Trophoblast cell (in vitro differentiated cells and primary cell): Measurements from ENCODE around the gene RAD51B.

Experiments used
- DNase-seq, 2 donors: peaks; one replicate each; pipeline ENCODE4 v3.0.0-alpha.2; 2016
- H2AFZ ChIP-seq: 2 replicates; pipeline ENCODE4 v1.6.1; 2013; ENCODE audit warnings: low read length, moderate library complexity, mild to moderate bottlenecking; ENCODE audit not compliant: insufficient read depth, poor library complexity
- H2AK5ac ChIP-seq: 2 replicates; pipeline ENCODE4 v1.6.1; 2013; ENCODE audit warnings: mild to moderate bottlenecking, low read length
- H2BK120ac ChIP-seq: 2 replicates; pipeline ENCODE4 v1.6.1; 2013; ENCODE audit warnings: low read length, mild to moderate bottlenecking, moderate library complexity; ENCODE audit not compliant: insufficient read depth, poor library complexity
- H2BK12ac ChIP-seq: 2 replicates; pipeline ENCODE4 v1.6.1; 2013; ENCODE audit warnings: mild to moderate bottlenecking, low read length, moderate library complexity
- H2BK5ac ChIP-seq: 2 replicates; pipeline ENCODE4 v1.6.1; 2013; ENCODE audit warnings: low read length, low read depth, moderate library complexity, mild to moderate bottlenecking; ENCODE audit not compliant: poor library complexity
- H3K14ac ChIP-seq: 2 replicates; pipeline ENCODE4 v1.6.1; 2013; ENCODE audit warnings: mild to moderate bottlenecking, low read length
- H3K18ac ChIP-seq: 2 replicates; pipeline ENCODE4 v1.6.1; 2013; ENCODE audit warnings: mild to moderate bottlenecking, low read length
- H3K23ac ChIP-seq: 2 replicates; pipeline ENCODE4 v1.6.1; 2013; ENCODE audit warnings: low read length
- H3K27ac ChIP-seq: 2 replicates; pipeline ENCODE4 v1.5.1; 2013; ENCODE audit warnings: low read depth, mild to moderate bottlenecking, inconsistent platforms, low read length, moderate library complexity
- H3K27me3 ChIP-seq: 2 replicates; pipeline ENCODE4 v1.6.1; 2013; ENCODE audit warnings: inconsistent platforms, mild to moderate bottlenecking, low read length, moderate library complexity; ENCODE audit not compliant: insufficient read depth
- H3K36me3 ChIP-seq, 2 experiments: 1 replicate in 1 of 2; 2 replicates in 1 of 2; pipeline ENCODE4 v1.6.1; 2013; ENCODE audit warnings: low read length in 2 of 2, mild to moderate bottlenecking in 2 of 2, moderate library complexity in 1 of 2; ENCODE audit not compliant: insufficient read depth in 2 of 2, control insufficient read depth in 1 of 2
- H3K4ac ChIP-seq: 2 replicates; pipeline ENCODE4 v1.6.1; 2013; ENCODE audit warnings: low read depth, mild to moderate bottlenecking, low read length, moderate library complexity
- H3K4me1 ChIP-seq, 2 experiments: 1 replicate in 1 of 2; 2 replicates in 1 of 2; pipeline ENCODE4 v1.6.1; 2013; ENCODE audit warnings: low read length in 2 of 2, mild to moderate bottlenecking in 2 of 2, moderate library complexity in 1 of 2; ENCODE audit not compliant: insufficient read depth in 2 of 2, control insufficient read depth in 1 of 2
- H3K4me2 ChIP-seq: 2 replicates; pipeline ENCODE4 v1.6.1; 2013; ENCODE audit warnings: inconsistent platforms, mild to moderate bottlenecking, low read length, moderate library complexity
- H3K4me3 ChIP-seq: 2 replicates; pipeline ENCODE4 v1.5.1; 2013; ENCODE audit warnings: mild to moderate bottlenecking, low read depth, low read length, inconsistent platforms
- H3K79me1 ChIP-seq: one replicate; pipeline ENCODE4 v1.6.1; 2013; ENCODE audit warnings: low read length
- H3K79me2 ChIP-seq: 2 replicates; pipeline ENCODE4 v1.6.1; 2013; ENCODE audit warnings: low read length, mild to moderate bottlenecking; ENCODE audit not compliant: control insufficient read depth, insufficient read depth, poor library complexity
- H3K9ac ChIP-seq: 2 replicates; pipeline ENCODE4 v1.6.1; 2013; ENCODE audit warnings: mild to moderate bottlenecking, low read length
- H3K9me3 ChIP-seq: 2 replicates; pipeline ENCODE4 v1.6.1; 2013; ENCODE audit warnings: low read depth, mild to moderate bottlenecking, control low read depth, inconsistent platforms, low read length; ENCODE audit not compliant: insufficient read depth
- H4K12ac ChIP-seq: 2 replicates; pipeline ENCODE4 v1.6.1; 2013; ENCODE audit warnings: low read depth, mild to moderate bottlenecking, low read length, moderate library complexity
- H4K8ac ChIP-seq: 2 replicates; pipeline ENCODE4 v1.6.1; 2013; ENCODE audit warnings: low read depth, mild to moderate bottlenecking, low read length, moderate library complexity
- H4K91ac ChIP-seq: one replicate; pipeline ENCODE4 v1.6.1; 2013; ENCODE audit warnings: low read depth, mild to moderate bottlenecking, low read length, moderate library complexity
- WGBS: extraction: QIAGEN DNeasy Blood & Tissue Kit; methylation state at CpG from one replicate; pipeline ENCODE4 v1.1.7; 2013; ENCODE audit warnings: missing lambda C conversion rate; ENCODE audit not compliant: insufficient read length, insufficient coverage; ENCODE audit errors: extremely low coverage; 5-methylcytosine and 5-hydroxymethylcytosine counted together

The RAD51B gene

GRCh38 chr14:68758301-68758700 is 938.7 kb downstream of the RAD51B start:
- H2BK120ac ChIP-seq, result no peak overlapping the region
- H3K4ac ChIP-seq, result no peak overlapping the region
- no peak overlapping the region for H2BK12ac ChIP-seq
- no peak overlapping the region for H4K12ac ChIP-seq
- no peaks in the 10 kb centered on the region for H3K27me3 ChIP-seq
- peaks cover 3 to 9% of the 10 kb centered on the region in 2 experiments for H3K4me1 ChIP-seq
- no peak overlapping the region for H4K91ac ChIP-seq
- H3K79me2 ChIP-seq, result no peaks in the 10 kb centered on the region
- no peak overlapping the region for H2AFZ ChIP-seq
- H3K9me3 ChIP-seq, result no peaks in the 10 kb centered on the region
- H3K23ac ChIP-seq, result no peak overlapping the region
- H3K4me3 ChIP-seq, result no peak overlapping the region
- no peak for DNase-seq
- no peak overlapping the region for H3K9ac ChIP-seq
- peak overlapping the region; percentile 22 for H2AK5ac ChIP-seq
- peaks cover 3% of the 10 kb centered on the region for H3K79me1 ChIP-seq
- H3K14ac ChIP-seq, result no peak overlapping the region
- no CpG with 5 or more reads among the region's 3 CpGs for WGBS
- no peak overlapping the region for H3K4me2 ChIP-seq
- H3K18ac ChIP-seq, result no peak overlapping the region
- H3K27ac ChIP-seq, result no peak overlapping the region
- H3K36me3 ChIP-seq, result no peaks in the 10 kb centered on the region
- no peak overlapping the region for H4K8ac ChIP-seq
- no peak overlapping the region for H2BK5ac ChIP-seq

DNA sequence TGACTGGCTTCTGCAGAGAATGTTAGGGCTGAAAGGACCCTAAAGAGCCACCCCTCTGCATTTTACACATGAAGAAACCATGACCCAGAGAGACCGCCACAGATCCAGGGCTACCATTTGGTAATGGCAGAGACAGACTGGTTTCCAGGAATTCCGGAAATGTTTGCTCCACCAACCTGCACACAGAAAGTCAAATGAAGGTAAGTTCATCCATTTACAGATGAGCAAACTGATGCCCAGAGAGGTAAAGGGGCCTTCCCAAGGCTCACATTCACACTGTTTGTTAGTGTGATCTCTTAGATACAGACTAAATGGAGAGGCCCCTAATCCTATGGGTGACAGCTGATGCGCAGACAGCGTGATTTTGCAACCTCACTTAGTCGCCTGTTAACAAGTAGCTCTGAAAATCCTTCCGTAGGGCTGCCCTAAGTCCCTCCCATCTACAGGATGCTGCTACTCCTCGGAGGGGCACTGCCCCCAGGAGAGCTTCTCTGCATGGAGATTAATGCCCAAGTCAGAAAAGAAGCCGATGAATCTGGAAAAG is 939.5 kb downstream of the RAD51B start:
- no peak overlapping the region for H3K23ac ChIP-seq
- H2BK5ac ChIP-seq, result no peak overlapping the region
- peaks cover 4 to 11% of the 10 kb centered on the region in 2 experiments for H3K4me1 ChIP-seq
- H2BK120ac ChIP-seq, result no peak overlapping the region
- no peak overlapping the region for H2AK5ac ChIP-seq
- H3K27me3 ChIP-seq, result no peaks in the 10 kb centered on the region
- no peak overlapping the region for H4K91ac ChIP-seq
- H3K18ac ChIP-seq, result no peak overlapping the region
- no peak for DNase-seq
- H2AFZ ChIP-seq, result no peak overlapping the region
- peak overlapping the region; percentile 26 for H4K8ac ChIP-seq
- H3K9ac ChIP-seq, result no peak overlapping the region
- H3K14ac ChIP-seq, result no peak overlapping the region
- peaks cover 3% of the 10 kb centered on the region for H3K79me1 ChIP-seq
- H3K9me3 ChIP-seq, result peaks cover 2% of the 10 kb centered on the region
- no peak overlapping the region for H2BK12ac ChIP-seq
- no peak overlapping the region for H3K27ac ChIP-seq
- no peak overlapping the region for H3K4me2 ChIP-seq
- no CpG with 5 or more reads among the region's 8 CpGs for WGBS
- no peak overlapping the region for H3K4ac ChIP-seq
- no peaks in the 10 kb centered on the region for H3K36me3 ChIP-seq
- no peaks in the 10 kb centered on the region for H3K79me2 ChIP-seq
- H4K12ac ChIP-seq, result no peak overlapping the region
- no peak overlapping the region for H3K4me3 ChIP-seq

DNA sequence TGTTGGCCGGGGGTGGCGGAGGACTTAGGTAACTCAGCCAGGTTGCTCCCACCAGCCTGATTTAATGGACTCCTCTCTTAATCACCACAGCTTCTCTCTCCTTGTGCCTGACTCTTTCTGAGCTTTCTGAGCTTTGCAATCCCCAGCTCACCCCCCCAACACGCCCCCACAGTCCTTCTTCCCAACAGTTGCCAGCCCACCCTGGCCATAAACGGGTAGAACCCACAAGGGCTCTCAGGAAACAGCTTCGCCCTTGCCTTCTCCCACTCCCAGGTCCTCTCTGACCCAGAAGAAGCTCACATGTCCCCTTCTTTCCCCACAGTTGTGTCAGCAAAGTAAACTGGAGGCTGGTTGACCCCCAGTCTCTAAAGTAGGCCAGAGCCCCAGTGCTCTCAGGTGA is 940.4 kb downstream of the RAD51B start:
- Histone ChIP-seq H2BK5ac (no peak overlapping the region), H3K4ac (no peak overlapping the region), H3K23ac (no peak overlapping the region), H2BK12ac (no peak overlapping the region), H3K27ac (no peak overlapping the region), H3K9ac (no peak overlapping the region), H3K4me2 (no peak overlapping the region), H3K4me1 (peaks cover 4 to 11% of the 10 kb centered on the region in 2 experiments), H3K79me1 (peaks cover 3% of the 10 kb centered on the region), H3K9me3 (peaks cover 2% of the 10 kb centered on the region), H3K4me3 (no peak overlapping the region), H2AFZ (no peak overlapping the region), H3K27me3 (no peaks in the 10 kb centered on the region), H4K8ac (no peak overlapping the region), H2AK5ac (no peak overlapping the region), H3K36me3 (no peaks in the 10 kb centered on the region), H2BK120ac (no peak overlapping the region), H3K79me2 (no peaks in the 10 kb centered on the region), H4K91ac (no peak overlapping the region), H3K18ac (no peak overlapping the region), H3K14ac (no peak overlapping the region), H4K12ac (no peak overlapping the region)
- no peak for DNase-seq
- no CpG with 5 or more reads among the region's 5 CpGs for WGBS

DNA sequence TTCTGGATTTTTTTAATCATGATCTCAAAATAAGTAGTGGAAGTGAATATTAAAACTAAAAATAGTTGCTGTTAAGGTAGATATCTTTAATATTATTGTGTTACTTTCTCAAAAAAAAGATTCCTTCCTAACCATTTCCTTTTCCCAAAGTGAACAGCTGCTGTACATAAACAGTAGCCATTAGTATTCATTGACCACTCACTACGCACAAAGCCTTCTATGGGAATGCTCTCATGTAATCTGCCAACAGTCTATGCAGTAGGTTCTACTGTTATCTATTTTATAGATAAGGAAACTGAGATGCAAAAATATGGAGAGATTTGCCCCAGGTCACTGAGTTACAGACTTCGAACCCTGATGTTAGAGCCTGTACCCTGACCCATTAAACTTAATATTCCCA is 941.2 kb downstream of the RAD51B start:
- no peak overlapping the region for H2AK5ac ChIP-seq
- H3K4me2 ChIP-seq, result no peak overlapping the region
- H3K4ac ChIP-seq, result no peak overlapping the region
- no peak overlapping the region for H3K4me3 ChIP-seq
- H4K91ac ChIP-seq, result no peak overlapping the region
- H2BK12ac ChIP-seq, result no peak overlapping the region
- no peak overlapping the region for H3K27ac ChIP-seq
- peaks cover 3% of the 10 kb centered on the region for H3K79me1 ChIP-seq
- H3K4me1 ChIP-seq, result peaks cover 4 to 11% of the 10 kb centered on the region in 2 experiments
- H3K27me3 ChIP-seq, result no peaks in the 10 kb centered on the region
- DNase-seq, result no peak
- H3K23ac ChIP-seq, result no peak overlapping the region
- no peak overlapping the region for H2BK5ac ChIP-seq
- no peaks in the 10 kb centered on the region for H3K79me2 ChIP-seq
- H2BK120ac ChIP-seq, result no peak overlapping the region
- no peak overlapping the region for H4K12ac ChIP-seq
- no peak overlapping the region for H2AFZ ChIP-seq
- no CpG with 5 or more reads among the region's 2 CpGs for WGBS
- no peak overlapping the region for H3K18ac ChIP-seq
- H3K36me3 ChIP-seq, result no peaks in the 10 kb centered on the region
- no peak overlapping the region for H3K9ac ChIP-seq
- H3K9me3 ChIP-seq, result peaks cover 2% of the 10 kb centered on the region
- H3K14ac ChIP-seq, result no peak overlapping the region
- no peak overlapping the region for H4K8ac ChIP-seq
